ENCODE data around the gene CLEC4F.

CLEC4F gene

GRCh38 chr2:70820499-70820898 lies at the start of gene CLEC4F:
TSS of gene CLEC4F (minus strand) at chr2:70820599. CDS start at chr2:70820523, 76 bp downstream.
- no peak for DNase-seq

- no peak for DNase-seq
Measured at GRCh38 chr2:70868970-70869369, 48.6 kb upstream of the CLEC4F start.

- peak; percentile 58 for DNase-seq
Measured at GRCh38 chr2:70861777-70862625, 41.6 kb upstream of the CLEC4F start.

- DNase-seq = no peak
Measured at GRCh38 chr2:70855667-70856066, 35.3 kb upstream of the CLEC4F start.

- no peak for DNase-seq
Measured at GRCh38 chr2:70854411-70854810, 34.0 kb upstream of the CLEC4F start.

GRCh38 chr2:70852824-70853223 lies 32.4 kb upstream of the CLEC4F start:
- no peak for DNase-seq

- DNase-seq = no peak
Measured at GRCh38 chr2:70851704-70852103, 31.3 kb upstream of the CLEC4F start.

GRCh38 chr2:70850925-70851324 lies 30.5 kb upstream of the CLEC4F start:
- DNase-seq = no peak

- no peak for DNase-seq
Measured at GRCh38 chr2:70842401-70842800, 22.0 kb upstream of the CLEC4F start.

- DNase-seq = no peak
Measured at GRCh38 chr2:70837980-70838925, 17.9 kb upstream of the CLEC4F start.

- DNase-seq = no peak
Measured at GRCh38 chr2:70835643-70836042, 15.2 kb upstream of the CLEC4F start, which contains the start of gene CD207. TSS of gene CD207 (minus strand) at chr2:70835816. CDS start at chr2:70835776, 40 bp downstream.

- DNase-seq = no peak
Measured at GRCh38 chr2:70834881-70835280, 14.5 kb upstream of the CLEC4F start.

- DNase-seq = no peak
Measured at GRCh38 chr2:70834106-70834505, 13.7 kb upstream of the CLEC4F start.

GRCh38 chr2:70833246-70833645 lies 12.8 kb upstream of the CLEC4F start:
- DNase-seq = no peak

- DNase-seq = no peak
Measured at GRCh38 chr2:70832386-70832785, 12.0 kb upstream of the CLEC4F start.

- DNase-seq = no peak
Measured at GRCh38 chr2:70831861-70832260, 11.5 kb upstream of the CLEC4F start.

- no peak for DNase-seq
Measured at GRCh38 chr2:70830366-70830765, 10.0 kb upstream of the CLEC4F start.

- DNase-seq = no peak
Measured at GRCh38 chr2:70829916-70830315, 9.5 kb upstream of the CLEC4F start.

GRCh38 chr2:70828914-70829824 lies 8.8 kb upstream of the CLEC4F start:
- no peak for DNase-seq

- no peak for DNase-seq
Measured at GRCh38 chr2:70828115-70828514, 7.7 kb upstream of the CLEC4F start.

GRCh38 chr2:70827388-70827787 lies 7.0 kb upstream of the CLEC4F start:
- DNase-seq = no peak

GRCh38 chr2:70826696-70827350 lies 6.4 kb upstream of the CLEC4F start:
- no peak for DNase-seq

Data from NCI-H2029 treated with DMSO at 0.1 percent for 48 hours (cell line).